ENCODE results near the gene LARP1. TPM values are rescaled to one million over a fixed set of nuclear protein-coding genes. Genes with fewer than 3 reads are reported as not detected.
A peak's percentile ranks its signal among the peaks of the same experiment; 100 is the strongest.
"Not testable (repeated sequence)": the region's sequence is repeated elsewhere in the genome, so short reads cannot be mapped to it uniquely, and the experiment has no call there.

LARP1 gene
- total and polyA plus RNA-seq, 8 donors = 35.8 to 195 (median 117) TPM

DNA sequence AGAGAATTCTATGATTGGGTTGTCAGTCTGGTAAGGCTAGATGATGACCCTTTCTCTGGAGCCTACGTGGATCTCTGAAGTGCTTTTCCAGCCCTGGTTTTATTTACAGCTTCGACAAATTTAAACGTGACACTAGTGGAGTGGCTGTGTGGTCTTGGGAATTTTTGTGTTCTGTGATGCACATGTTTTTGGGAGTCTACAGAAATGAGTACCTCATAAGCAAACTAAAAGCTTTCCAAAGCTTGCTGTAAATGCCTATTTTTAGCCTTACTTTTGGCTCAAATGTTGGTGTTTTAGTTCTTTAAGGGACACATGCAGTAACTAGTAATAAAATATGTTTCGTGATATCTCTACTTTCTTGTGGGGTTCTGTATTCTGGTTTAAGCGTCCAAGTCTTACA, 3.3 kb downstream of the LARP1 start:
- DNase-seq = no peak
- no peaks in the 10 kb centered on the region for H3K36me3 ChIP-seq

GRCh38 chr5:154758977-154759376, 3.8 kb downstream of the LARP1 start:
- Histone ChIP-seq H3K4me1 (peaks cover 25 to 49% (median 46%) of the 10 kb centered on the region in 3 donors), H3K27me3 (no peaks in the 10 kb centered on the region), H3K4me3 (peak overlapping the region in 2 of 4 donors; percentile 93 to 99), H3K9me3 (no peaks in the 10 kb centered on the region), H3K27ac (peak overlapping the region in 1 of 4 donors; percentile 73), H3K36me3 (no peaks in the 10 kb centered on the region)
- no peak for TF ChIP-seq CTCF (IDR thresholded peaks at IDR 0.05)
- ATAC-seq = no peak
- intact Hi-C loops (cut with DNase I) = no loop called here
- no peak for FAIRE-seq
- DNase-seq = no peak
- WGBS, 2 donors = 34 to 42% methylated on average over 3 of the region's 3 CpGs

More for the DNA sequence above, 3.3 kb downstream of the LARP1 start:
- H3K27ac ChIP-seq = peak overlapping the region in 3 of 4 donors; percentile 48 to 73 (median 53)
- no peak for ATAC-seq
- no peaks in the 10 kb centered on the region for H3K27me3 ChIP-seq
- peaks cover 30 to 54% (median 49%) of the 10 kb centered on the region in 3 donors for H3K4me1 ChIP-seq
- no peaks in the 10 kb centered on the region for H3K9me3 ChIP-seq
- intact Hi-C loops (cut with DNase I) = no loop called here
- FAIRE-seq = no peak
- peak overlapping the region in 3 of 4 donors; percentile 2 to 99 (median 93) for H3K4me3 ChIP-seq
- TF ChIP-seq CTCF (IDR thresholded peaks at IDR 0.05) = no peak
- 16 to 21% methylated on average over 5 of the region's 5 CpGs for WGBS, 2 donors

- H3K27me3 ChIP-seq, DNase-seq, ATAC-seq, H3K9me3 ChIP-seq, H3K36me3 ChIP-seq, FAIRE-seq: not testable (repeated sequence)
- 42 to 54% methylated on average over 12 of the region's 12 CpGs for WGBS, 2 donors
- intact Hi-C loops (cut with DNase I) = loop anchor here in 1 of 3 donors (10.0 kb wide), 1 partner anchor 105 kb away; no protein-coding TSS in a partner anchor
- Histone ChIP-seq H3K4me3 (peak overlapping the region in 1 of 4 donors; percentile 11), H3K27ac (peak overlapping the region in 1 of 4 donors; percentile 73), H3K4me1 (peaks cover 18 to 44% (median 39%) of the 10 kb centered on the region in 3 donors)
These were observed 4.7 kb downstream of the LARP1 start for GRCh38 chr5:154759868-154760267.

DNA sequence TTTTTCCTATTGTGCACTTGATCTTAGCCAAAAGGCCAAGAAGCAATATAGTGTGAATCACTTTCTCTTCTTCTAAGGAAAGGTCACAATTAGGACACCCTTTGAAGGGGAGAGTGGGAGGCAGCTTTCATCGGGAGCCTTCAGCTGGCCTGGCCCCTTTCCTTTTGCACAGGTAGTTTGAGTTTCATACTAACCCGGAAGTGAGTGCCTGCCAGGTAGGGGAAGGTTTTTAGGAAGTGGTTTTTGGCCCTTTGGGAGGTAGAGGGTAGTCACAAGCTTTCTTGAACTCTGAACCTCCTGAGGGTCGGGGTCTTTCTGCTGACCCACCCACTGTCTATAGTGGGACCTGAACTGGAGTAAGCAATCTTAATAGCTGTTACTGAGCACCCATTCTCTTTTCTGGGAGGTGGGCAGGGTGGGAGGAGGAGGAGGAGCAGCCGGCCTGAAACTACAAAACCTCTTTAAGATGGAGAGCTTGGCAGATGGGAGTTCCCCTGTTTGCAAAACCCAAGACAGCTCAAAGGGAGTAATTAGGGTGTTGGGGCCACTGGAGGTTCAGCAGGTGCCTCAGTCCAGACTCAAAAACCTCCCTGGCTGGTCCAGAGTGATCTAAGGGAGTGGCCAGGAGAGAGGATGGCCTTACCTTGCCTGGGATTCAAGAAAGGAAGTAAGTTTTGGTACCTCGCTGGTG, 6.0 kb downstream of the LARP1 start:
- H3K27me3 ChIP-seq = no peaks in the 10 kb centered on the region
- no peaks in the 10 kb centered on the region for H3K9me3 ChIP-seq
- H3K36me3 ChIP-seq = no peaks in the 10 kb centered on the region
- DNase-seq (no peak), ATAC-seq (no peak), FAIRE-seq (no peak)
- intact Hi-C loops (cut with DNase I) = loop anchor here in 1 of 3 donors (10.0 kb wide), 1 partner anchor 106 kb away; no protein-coding TSS in a partner anchor
- peaks cover 28 to 57% (median 50%) of the 10 kb centered on the region in 3 donors for H3K4me1 ChIP-seq
- H3K4me3 ChIP-seq = no peak overlapping the region
- no peak for TF ChIP-seq CTCF (IDR thresholded peaks at IDR 0.05)
- H3K27ac ChIP-seq = peak overlapping the region in 1 of 4 donors; percentile 28
- 30 to 41% methylated on average over 5 of the region's 5 CpGs for WGBS, 2 donors

DNA sequence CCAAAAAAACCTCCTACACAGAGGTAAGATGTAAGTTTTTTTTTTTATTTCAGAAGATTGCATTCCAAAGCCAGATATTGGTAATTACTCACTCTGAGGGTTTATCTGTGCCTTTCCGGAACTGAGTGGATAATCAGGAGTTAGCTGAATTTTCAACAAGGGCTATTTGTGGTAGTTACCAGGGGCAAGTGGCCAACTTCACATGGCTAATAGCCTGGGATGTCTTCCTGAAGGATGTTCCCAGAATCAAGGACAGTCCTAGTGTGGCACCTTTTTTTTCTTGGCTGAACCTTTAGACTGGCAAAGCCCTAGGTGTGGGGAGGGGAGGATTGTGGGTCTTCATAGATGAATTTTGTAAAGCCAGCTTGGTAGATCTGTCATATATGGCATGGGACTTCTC, 7.1 kb downstream of the LARP1 start:
- H3K36me3 ChIP-seq = no peaks in the 10 kb centered on the region
- H3K27ac ChIP-seq = no peak overlapping the region
- no peaks in the 10 kb centered on the region for H3K27me3 ChIP-seq
- WGBS, 2 donors = 28 to 30% methylated on average over 1 of the region's 1 CpG
- no peak overlapping the region for H3K4me3 ChIP-seq
- peaks cover 38 to 68% (median 57%) of the 10 kb centered on the region in 3 donors for H3K4me1 ChIP-seq
- TF ChIP-seq CTCF (IDR thresholded peaks at IDR 0.05) = no peak
- intact Hi-C loops (cut with DNase I) = loop anchor here in 1 of 3 donors (10.0 kb wide), 1 partner anchor 107 kb away; no protein-coding TSS in a partner anchor
- ATAC-seq (no peak), FAIRE-seq (no peak), DNase-seq (no peak)
- no peaks in the 10 kb centered on the region for H3K9me3 ChIP-seq
